SKM-1 treated with dmso at 0.1 percent for 144 hours (cell line): Measurements from ENCODE around the gene ALG14.
"Not testable (repeated sequence)": the region's sequence is repeated elsewhere in the genome, so short reads cannot be mapped to it uniquely, and the experiment has no call there.

Source experiments
- DNase-seq: peaks from one replicate; lab custom pipeline; 2025; ENCODE audit not compliant: unreplicated experiment; lab: John Stamatoyannopoulos, UW

ALG14 gene

DNA sequence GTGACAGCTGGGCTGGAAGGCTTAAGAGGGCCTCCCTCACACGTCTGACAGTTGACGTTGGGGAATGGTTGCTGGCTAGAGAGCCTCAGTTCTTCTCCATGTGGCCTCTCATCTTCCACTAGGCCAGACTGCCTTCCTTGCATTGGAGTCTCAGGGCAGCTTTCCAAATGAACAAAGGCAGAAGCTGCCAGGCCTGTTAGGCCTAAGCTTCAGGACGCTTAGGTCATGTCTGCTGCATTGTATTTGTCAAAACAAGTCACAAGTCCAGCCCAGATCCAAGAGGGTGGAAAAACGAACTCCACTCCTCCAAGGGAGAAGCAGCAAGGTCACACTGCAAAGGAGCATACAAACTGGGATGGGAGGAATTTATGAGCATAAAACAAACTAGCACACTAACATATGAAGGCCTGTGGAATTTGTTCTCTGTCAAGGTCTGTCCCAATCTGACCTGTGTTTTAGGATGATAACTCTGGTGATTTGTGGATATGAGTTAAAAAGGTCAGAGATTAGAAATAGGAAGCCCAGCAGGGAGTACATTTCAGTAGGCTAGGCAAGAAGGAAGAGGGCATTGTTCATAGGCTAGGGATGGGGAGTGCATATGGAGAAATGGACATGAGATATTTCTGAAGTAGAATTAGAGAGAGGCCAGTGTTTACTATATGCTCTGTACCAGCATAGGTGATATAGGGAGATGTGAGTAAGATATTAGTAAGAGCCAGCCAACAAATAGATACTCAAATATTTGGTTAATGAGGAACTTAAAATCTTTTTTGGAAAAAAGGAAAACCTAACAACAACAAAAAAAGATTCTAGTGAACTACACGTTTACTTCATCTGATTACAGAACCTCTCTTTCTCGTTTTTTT lies 116.8 kb downstream of the ALG14 start:
- no peak for DNase-seq

DNA sequence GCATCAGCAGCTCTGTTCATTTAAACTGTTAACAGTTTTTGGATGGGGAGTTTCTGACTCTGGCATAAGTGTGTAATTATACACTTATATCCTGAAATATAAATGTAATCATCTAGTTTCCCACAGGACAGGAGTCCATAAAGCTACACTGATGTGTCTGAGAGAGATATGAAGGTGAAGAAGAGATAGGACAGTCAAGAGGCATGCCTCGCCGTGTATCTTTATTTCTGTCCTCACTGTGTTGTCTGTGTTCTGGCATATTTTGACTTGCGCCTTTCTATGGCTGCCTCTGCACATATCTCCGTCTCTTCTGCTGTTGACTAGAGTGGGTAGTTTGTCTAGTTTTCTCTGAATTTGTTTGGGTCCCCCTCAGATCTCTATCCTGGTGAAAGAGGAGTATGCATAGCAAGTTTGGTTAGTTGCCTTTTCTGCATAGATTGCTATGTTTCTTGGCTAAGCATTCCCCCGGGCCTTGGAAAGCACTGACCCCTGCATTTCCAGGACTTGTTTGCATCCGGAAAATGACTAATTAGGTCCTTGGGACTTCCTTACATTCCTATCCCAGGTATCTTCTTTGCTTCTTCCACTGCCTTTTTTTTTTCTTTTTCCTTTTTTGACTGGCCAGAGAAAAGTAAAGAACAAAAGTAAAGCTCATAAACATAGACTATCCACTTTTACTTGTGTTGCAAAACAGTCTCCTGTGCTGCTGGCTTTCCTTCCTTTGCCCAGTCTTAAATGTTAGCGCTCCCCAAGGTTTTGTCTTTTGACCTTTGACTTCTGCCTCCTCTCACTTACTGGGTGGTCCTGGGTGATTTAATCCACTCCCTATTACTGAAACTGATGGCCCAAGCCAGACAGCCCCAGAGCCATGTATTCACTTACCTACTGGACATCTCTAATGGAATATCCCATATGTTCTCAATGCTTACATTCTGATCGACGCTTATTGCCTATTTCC lies 118.2 kb downstream of the ALG14 start:
- DNase-seq: no peak

DNA sequence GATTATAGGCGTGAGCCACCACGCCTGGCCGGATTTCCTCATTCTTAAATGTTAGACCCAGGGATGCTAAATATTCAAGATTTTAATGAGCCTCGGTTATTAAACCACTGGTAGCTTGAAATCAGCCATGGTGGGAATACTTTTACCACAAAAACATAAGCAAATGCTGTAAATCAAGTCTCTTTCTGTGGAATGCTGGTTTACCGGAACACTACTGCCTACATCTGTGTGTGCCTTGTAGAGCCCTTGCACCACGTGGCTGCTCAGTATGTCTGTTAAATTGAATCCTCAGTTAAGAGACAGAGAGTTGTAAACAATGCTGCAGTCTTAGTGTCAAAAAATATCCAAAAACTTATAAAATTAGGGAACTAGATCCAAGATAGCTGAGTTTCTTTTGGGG lies 119.0 kb downstream of the ALG14 start:
- DNase-seq: no peak

DNA sequence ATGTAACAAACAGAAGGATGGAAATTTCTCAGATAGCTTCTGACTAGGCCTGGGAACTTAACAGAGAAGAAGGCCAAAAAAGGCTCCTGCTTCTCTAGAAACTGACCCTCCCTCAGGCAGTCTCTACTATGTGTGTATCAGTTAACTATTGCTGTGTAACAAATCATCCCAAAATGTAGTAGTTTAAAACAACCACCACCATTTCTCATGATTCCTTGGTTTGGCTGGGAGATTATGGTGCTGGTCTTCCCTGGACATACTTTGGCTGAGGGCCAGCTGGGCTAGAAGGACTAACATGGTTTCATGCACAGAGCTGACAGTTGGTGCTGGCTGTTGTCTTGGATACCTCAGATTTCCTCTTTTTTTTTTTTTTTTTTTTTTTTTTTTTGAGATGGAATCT lies 119.6 kb downstream of the ALG14 start:
- no peak for DNase-seq

DNA sequence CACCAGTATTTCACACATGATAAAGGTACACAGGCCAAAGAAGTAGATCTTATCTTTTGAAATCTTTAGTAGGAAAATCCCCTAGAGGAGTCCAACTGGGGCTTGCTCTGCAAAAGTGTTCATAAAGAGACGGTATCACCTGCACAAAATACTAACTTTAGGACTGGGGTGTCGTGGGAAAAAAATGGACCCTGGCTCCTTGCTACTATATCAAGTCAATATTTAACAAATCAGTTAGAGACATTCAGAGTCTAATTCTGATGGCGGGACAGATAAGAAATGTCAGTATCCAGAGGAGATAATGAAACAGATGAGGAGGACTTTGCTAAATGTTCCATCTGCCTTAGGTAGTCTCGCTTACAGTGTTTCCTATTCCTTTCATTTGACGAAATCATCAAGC lies 120.2 kb downstream of the ALG14 start:
- DNase-seq: no peak

DNA sequence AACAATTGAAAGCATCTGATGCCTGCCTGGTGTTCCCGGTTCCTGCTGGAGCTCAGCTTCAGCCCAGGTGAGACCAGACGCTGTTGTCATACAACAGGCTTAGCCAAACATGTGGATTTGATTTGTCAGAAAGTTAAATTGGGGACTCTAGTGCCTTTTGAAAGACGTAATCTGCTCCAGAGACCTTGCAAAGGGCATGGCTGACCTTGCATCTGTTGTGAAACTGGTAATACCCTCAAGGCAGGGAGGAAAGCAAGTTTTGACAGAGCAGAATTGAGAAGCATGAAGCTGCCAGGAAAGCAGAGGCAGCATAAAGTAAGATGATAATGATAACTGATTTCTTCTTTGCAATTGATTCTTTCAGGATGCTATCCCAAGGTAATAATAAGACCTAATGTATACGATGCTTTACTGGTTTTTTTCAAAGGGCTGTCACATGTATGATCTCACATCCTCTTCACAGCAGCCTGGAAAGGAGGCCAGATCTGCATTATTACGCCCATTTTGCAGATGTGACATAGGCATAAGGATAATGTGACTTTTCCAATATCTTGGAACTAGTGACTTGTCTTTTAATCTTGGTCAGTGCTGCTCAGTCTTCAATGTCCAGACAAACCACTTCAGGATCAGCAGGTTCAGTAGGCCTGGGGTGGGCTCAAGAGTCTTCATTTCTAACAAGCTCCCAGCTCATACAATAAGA lies 121.1 kb downstream of the ALG14 start:
- DNase-seq: no peak

DNA sequence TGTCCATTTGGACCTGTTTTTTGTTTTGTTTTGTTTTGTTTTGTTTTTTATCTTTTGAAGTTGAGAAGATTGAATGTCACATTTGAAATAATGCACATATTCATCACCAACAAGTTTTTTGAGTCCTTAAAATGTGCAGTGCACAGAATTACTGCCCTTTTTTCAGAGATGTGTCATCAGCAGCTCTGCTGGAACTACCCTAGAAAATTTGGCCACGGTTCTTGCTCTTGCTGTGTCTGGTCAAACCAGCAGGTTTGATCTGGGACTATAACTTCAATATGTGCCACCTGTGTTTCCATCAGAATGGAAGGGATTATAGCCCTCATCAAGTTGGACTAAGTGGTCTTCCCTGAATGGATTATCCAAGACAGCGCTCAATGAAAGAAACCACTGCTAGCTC lies 121.7 kb downstream of the ALG14 start:
- DNase-seq: no peak

DNA sequence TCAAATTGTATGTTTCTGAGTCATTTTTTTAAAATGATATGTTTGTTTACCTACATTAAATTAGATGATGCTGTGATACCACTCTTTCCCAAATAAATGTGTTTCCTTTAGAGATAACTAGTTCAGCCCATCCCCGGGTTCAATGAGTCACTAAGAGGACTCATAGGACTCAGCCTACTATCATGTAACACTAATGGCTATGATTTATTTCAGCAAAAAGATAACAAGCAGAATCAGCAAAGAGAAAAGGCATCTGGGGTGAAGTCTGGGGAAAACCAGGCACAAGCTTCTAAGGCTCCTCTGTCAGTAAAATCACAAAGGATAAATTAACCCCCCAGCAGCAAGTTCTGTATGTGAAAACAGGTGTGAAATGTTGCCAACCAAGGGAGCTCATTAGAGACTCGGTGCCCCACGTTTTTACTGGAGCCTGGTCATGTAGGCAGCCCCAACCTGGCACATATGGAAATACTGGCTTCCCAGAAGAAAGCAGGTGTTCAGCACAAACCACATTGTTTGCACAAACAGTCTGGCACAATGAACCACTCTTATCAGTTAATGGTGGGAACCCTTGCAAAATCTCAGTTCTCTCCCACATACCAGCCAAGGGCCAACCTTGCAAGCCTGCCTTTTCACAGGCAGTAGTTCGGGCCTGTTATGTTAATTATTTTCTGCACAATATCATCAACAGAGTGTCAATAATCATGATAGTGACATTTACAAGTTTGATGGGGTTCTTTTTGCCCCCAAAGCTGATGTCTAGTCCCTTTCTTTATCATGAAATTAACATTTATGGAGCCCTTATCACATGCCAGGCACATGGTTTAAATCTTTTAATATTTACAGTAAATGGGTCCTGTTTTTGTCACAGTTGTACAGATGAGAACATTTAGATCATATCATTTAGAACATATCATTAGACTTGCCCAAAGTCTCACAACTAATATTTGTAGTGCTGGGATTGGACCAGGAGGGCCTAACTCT lies 122.8 kb downstream of the ALG14 start:
- DNase-seq: no peak

DNA sequence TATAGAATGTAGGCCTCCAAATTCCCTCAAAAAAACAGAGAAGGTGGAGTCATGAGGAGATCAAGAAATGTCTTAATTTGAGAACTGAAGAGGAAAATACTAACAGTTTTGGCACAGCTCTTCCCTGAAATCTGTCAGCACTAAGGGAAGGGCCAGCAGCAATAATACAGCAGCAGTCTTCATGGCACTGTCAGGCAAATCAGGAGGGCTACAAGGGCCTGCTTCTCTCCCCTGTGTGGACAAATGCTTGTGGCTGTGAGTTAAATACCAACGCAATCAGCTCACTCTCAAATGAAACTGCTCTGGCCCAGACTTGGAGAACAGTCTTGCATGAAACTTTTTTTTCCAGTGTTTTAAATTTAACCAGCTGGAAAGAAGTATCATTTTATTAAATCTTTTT lies 125.3 kb downstream of the ALG14 start:
- no peak for DNase-seq

DNA sequence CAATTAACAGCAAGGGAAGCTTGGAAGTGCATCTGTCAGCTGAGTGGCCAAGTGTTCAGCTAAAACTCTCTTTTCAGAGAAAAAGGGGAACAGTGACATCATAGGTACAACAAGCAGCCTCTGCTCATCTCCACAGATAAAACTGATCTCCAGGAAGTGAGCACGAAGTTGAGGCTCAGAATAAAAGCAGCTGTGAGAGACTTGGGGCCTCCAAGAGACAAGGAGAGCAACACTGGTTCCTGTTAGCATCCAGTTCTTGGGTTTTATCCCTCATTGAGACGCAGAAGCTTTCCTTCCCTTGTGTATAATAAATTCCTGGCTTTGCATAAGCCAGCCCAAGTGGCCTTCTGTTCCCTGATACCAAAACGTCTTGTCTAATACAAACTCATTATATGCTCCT lies 125.9 kb downstream of the ALG14 start:
- DNase-seq: peak; percentile 14

DNA sequence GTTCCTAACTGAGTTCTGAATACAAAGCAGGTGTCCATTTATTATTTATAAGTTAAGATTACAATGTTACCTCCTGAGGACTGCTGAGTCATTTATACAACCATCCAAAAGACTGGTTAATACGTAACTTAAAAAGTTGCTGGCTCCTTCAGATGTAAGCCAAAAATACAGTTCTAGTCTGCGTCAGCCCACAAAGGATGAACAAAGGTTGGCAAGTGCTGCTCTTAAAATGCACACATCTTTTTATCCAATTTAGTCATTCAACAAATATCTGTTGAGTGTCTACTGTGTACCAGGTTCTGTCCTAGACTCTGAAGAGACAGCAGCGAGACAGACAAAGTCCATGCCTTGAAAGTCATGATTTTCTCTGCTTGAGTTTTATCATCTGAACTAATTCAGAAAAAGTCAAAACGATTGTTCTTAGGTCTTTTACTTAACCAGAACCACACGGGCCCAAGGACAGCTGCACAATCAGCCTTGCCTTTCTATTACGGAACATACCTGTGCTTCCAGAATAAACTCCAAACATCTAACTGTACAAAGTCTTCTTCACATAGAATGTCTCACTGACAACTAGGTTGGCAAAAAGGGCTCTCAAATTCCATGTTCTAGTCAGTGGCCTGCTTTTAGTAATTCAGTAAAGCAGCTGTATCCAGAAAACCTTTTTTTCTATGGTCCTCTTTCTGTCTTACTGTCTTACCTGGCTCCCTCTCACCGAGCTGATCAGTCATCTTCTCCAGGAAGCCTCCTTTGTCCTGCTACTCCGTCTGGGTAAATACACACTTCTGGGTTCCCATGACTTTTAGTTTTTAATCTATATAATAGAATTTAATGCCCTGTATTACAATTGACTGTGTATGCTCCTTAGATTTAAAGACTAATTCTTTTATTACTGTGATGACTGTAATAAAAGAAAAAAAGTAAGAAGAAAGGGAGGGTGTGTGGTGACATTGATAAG lies 130.3 kb downstream of the ALG14 start:
- no peak for DNase-seq

DNA sequence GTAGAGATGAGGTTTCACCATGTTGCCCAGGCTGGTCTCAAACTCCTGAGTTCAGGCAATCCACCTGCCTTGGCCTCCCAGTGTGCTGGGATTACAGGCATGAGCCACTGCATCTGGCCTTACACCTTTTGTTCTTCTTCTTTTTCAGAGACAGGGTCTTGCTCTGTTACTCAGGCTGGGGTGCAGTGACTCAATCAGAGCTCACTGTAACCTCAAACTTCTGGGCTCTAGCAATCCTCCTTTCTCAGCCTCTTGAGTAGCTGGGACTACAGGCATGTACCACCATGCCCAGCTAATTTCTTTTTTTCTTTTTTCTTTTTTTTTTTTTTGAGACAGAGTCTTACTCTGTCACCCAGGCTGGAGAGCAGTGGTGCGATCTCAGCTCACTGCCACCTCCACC lies 131.3 kb downstream of the ALG14 start:
- not testable (repeated sequence) for DNase-seq

DNA sequence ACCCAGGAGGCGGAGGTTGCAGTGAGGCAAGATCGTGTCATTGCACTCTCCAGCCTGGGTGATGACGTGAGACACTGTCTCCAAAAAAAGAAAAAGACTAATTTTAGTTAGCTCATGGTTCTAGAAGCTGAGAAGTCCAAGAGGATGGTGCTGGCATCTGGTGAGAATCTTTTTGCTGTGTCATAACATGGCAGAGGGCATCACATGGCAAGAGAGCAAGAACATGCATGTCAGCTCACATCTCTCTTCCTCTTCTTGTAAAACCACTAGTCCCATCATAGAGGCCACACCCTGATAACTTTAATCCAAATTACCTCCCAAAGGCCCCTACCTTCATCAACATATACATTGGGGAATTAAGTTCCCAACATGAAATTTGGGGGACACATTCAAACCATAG lies 132.0 kb downstream of the ALG14 start:
- no peak for DNase-seq

DNA sequence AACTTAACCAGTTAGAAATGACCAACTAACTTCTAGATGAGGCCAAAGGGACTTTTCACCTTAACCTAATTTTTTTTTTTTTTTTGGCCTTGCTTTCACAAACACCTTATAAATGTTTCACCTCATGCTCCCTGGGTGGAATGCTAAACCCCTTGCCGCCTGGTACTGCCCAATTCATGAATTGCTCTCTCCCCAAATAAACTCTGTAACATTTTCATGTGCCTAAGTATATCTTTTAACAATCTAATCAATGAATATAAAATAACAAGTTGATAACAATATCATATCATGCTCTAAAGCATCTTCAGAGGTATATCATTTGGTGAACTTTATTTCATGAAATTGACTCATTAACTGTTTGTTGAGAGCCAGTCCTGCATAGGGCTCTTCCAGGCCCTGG lies 134.9 kb downstream of the ALG14 start:
- DNase-seq: no peak

DNA sequence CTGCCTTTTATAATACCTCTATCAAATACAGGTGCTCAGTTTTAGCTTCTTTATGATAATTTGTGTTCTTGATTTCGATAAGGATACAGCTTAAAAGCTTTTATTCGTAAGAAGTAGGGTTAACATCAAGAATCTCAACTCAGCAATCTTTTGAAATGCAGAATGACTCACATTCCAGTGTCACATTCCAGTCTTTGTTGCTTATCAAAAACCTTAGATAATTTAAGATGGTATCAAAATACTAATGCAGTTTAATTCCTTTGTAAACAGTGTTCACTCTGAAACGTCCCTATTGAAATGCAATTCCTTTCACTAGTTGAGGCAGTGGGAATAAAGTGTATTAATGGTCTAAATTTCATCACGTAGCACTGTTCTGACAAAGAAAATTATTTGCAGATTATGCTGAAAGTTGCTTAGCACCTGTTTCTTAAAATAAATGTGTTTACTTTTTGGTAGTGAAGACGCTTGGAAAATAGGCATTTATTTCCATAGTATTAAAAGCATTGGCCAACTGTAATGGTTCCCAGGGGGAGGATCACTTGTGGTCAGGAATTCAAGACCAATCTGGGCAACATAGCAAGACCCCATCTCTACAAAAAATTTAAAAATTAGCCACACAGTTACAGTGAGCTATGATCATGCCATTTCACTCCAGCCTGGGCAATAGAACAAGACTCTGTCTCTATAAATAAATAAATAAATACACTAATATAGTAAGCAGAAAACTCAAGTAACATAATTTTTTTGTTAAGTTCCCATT lies 135.7 kb downstream of the ALG14 start:
- no peak for DNase-seq

DNA sequence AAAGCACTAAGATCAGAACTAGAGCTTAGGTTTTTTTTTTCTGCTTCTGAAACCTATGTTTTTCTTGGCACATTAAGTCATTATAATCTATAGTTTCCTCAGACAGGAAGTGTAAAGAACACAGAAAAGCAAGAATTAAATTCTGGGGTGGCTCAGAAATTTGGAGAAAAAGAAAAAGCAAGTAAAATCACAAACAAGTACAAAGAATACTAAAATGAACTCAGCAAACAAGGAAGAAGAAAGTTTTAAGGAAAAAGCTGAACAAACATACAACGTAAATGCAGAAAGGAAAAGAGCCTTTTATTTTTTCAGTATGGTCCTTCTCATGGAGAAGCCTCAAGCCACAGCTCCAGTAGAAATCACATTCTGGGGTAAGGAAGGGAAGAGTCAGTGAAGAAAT lies 137.3 kb downstream of the ALG14 start:
- DNase-seq: no peak

DNA sequence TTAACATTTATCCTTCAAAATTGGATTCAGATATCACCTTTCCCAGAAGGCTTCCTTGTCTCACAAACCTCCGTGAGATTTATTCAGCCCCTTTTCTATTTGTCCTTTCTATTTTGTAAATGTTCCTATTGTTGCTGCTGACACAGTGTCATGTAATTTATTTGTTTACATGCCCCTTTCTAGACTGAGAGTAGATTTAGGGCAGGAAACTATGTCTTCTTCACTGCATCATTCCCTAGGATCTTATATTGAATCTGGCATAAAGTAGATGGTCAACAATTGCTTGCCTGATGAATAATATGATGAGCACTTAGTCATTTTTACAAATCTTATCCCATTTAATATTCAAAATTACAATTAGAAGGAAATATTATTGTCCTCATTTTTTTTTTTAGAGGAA lies 137.7 kb downstream of the ALG14 start:
- DNase-seq: no peak

DNA sequence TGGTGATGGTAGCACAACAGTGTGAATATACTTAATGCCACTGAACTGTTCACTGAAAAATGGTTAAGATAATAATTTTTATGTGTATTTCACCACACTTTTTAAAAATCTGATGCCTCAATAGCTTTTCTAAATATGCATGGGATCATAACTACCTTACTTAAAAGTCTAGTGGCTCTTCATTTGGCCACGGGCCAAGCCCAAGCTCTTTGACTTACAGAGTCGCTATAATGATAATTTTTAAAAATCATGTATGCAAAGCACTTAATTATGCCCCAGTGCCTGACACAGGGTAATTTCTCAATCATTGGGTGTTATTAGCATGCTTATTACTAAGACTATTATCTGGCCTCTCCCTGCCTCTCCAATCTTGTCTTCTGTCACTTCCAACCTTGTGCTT lies 138.2 kb downstream of the ALG14 start:
- no peak for DNase-seq
